Measurements from ENCODE around the gene CHST11.

The CHST11 gene

DNA sequence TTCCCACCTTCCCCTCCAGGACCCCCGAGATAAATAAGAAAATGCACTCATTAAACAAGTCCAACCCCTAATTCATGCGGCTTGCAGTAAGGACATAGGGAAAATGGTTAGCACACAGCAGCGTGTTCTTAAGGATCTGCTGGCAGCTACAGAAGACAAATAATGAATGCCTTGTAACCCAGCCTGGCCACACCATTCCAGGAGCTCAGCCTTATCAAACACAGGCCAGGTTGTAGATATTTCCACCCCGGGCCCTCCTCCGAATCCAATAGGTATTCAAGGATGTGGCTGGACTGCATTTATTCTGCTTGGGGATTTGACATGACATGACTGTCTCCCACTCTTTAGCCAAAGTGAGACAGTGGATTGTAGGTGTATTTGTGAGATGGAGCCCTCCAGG is 256.2 kb downstream of the CHST11 start:
- no peak for ATAC-seq
- peaks cover 36% of the 10 kb centered on the region for H3K4me1 Mint-ChIP-seq

GRCh38 chr12:104713444-104713843 is 256.7 kb downstream of the CHST11 start:
- no peaks in the 10 kb centered on the region for H3K27me3 Mint-ChIP-seq
- no peaks in the 10 kb centered on the region for H3K9me3 Mint-ChIP-seq
- no peak for ATAC-seq
- peaks cover 40% of the 10 kb centered on the region for H3K4me1 Mint-ChIP-seq
- H3K36me3 Mint-ChIP-seq: peaks cover 31% of the 10 kb centered on the region
- no peak overlapping the region for H3K4me3 Mint-ChIP-seq
- no peak overlapping the region for H3K27ac Mint-ChIP-seq

More for the DNA sequence above, 256.2 kb downstream of the CHST11 start:
- H3K36me3 Mint-ChIP-seq: peaks cover 32% of the 10 kb centered on the region
- H3K27me3 Mint-ChIP-seq: no peaks in the 10 kb centered on the region
- H3K9me3 Mint-ChIP-seq: no peaks in the 10 kb centered on the region
- H3K27ac Mint-ChIP-seq: no peak overlapping the region
- no peak overlapping the region for H3K4me3 Mint-ChIP-seq

DNA sequence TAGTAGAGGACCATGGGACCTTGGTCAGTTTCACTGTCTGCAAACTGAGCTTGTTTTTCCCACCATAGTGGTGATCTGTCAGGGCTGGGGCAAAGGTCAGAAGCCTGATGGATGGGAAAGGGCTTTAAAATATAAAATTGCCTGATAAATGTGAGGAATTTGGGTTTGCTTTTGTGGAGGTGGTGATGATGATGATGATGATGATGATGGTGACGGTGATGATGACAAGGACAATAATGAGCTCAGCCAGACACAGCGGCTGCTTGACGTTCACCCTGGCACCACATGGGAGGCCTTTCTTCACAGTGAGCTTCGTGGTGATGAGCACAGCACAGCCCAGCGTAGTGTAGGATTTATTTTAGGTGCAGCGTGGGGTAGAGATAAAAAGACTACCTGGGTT is 257.6 kb downstream of the CHST11 start:
- Mint-ChIP-seq H3K27me3 (no peaks in the 10 kb centered on the region), H3K9me3 (no peaks in the 10 kb centered on the region), H3K4me1 (peaks cover 40% of the 10 kb centered on the region), H3K4me3 (no peak overlapping the region), H3K36me3 (peaks cover 21% of the 10 kb centered on the region), H3K27ac (no peak overlapping the region)
- no peak for ATAC-seq

GRCh38 chr12:104716172-104716571 is 259.4 kb downstream of the CHST11 start:
- Mint-ChIP-seq H3K27ac (no peak overlapping the region), H3K4me1 (peaks cover 50% of the 10 kb centered on the region), H3K9me3 (no peaks in the 10 kb centered on the region), H3K4me3 (no peak overlapping the region), H3K27me3 (no peaks in the 10 kb centered on the region), H3K36me3 (peaks cover 28% of the 10 kb centered on the region)
- no peak for ATAC-seq

DNA sequence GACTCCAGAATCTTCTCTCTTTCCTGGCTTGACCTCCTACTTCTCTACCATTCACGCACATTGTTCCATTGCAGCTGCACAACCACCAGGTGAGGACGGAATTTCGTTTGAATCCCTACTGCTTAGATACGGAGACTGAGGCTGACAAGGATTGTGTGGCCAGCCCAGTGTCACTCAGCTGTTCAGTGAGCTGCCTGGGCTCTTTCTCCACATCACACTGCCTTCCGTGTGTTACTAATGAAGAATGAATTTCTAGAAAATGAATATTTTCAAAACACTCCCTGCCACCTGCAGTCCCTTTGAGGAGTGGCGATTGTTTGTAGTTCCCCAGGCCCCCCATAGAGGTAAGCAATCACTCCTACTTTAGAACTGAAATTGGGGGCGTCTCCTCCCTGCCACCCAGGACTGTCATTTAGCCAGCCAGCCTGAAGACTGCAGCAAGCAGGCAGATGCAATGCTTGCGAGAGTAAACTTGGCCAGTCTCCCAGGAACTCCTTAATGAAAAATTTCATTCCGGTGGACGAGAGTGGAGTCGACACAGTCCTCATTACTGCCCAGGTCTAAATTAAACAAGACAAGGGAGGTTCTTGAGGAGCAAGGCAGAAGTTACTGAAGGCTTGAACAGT is 261.7 kb downstream of the CHST11 start:
- no peak for ATAC-seq
- Mint-ChIP-seq H3K4me1 (peaks cover 70% of the 10 kb centered on the region), H3K4me3 (no peak overlapping the region), H3K9me3 (no peaks in the 10 kb centered on the region), H3K27ac (peak overlapping the region; percentile 26), H3K27me3 (no peaks in the 10 kb centered on the region), H3K36me3 (peaks cover 26% of the 10 kb centered on the region)

DNA sequence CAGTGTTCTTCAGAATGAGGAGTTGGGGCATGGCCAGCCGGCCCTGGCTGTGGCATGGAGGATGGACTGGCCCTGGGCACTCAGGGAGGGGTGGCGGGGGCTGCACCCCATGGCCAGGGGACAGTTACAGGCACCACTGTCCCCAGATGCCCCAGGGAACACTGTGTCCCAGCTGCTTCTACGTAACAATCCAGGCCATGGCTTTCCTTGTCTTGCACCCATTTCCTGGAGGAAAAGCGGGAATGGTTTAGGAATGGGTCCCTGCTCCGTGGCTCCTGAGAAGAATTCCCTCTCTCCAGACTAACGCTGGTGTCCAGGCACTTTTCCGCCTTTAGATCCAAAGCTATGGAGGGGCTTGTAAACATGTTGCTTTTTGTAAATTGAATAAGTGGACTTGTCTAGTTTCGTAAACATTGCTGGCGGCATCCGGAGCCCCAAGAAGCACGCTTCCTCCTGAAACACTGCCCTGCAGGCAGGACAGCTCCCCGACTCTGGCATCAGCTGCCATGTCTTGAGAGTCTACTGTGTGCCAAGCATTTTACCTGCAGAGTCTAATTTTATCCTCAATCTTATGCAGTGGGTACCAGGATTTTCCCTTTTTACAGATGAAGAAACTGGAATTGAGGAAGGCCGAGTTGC is 263.1 kb downstream of the CHST11 start:
- Mint-ChIP-seq H3K9me3 (no peaks in the 10 kb centered on the region), H3K27ac (peak overlapping the region; percentile 86), H3K27me3 (no peaks in the 10 kb centered on the region), H3K4me1 (peaks cover 69% of the 10 kb centered on the region), H3K4me3 (peak overlapping the region; percentile 71), H3K36me3 (peaks cover 18% of the 10 kb centered on the region)
- ATAC-seq: peak; percentile 9

DNA sequence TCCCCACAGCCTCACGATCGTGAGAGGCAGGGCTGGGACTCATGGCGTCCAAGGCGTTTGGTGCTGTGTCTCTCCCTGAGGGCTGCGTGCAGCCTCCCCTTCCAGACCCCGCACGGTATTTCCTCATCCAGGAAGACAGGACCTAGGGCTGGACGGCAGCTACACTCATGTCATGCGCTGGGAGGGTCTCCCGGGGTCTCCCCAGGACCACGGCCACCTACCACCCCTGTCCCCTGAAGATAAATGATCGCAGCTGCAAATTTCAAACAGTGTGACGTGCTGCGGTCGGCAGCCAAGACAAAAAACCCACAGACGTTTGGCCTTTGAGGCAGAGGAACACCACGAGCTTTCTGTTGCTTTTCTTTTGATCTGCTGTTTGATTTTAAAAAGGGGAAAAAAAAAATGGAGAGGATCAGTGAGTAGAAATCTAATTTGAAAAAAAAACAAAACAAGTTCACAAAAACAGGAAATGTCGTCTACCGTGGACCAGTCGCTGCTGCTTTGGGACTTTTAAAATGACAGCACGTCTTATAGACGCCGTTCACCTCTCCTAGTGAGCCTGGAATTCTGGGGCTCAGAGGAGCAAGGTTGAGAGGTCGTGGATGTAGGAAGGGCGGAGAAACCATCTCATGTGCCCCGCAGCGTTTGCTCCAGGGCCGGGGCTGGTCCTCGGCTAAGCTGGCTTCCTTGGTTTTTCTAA is 263.7 kb downstream of the CHST11 start:
- peak; percentile 74 for ATAC-seq
- no peaks in the 10 kb centered on the region for H3K9me3 Mint-ChIP-seq
- peak overlapping the region; percentile 71 for H3K4me3 Mint-ChIP-seq
- peaks cover 67% of the 10 kb centered on the region for H3K4me1 Mint-ChIP-seq
- no peaks in the 10 kb centered on the region for H3K27me3 Mint-ChIP-seq
- peak overlapping the region; percentile 86 for H3K27ac Mint-ChIP-seq
- H3K36me3 Mint-ChIP-seq: peaks cover 18% of the 10 kb centered on the region

GRCh38 chr12:104721039-104721405 is 264.3 kb downstream of the CHST11 start:
- Mint-ChIP-seq H3K4me1 (peaks cover 62% of the 10 kb centered on the region), H3K27me3 (no peaks in the 10 kb centered on the region), H3K27ac (peak overlapping the region; percentile 86), H3K4me3 (peak overlapping the region; percentile 63), H3K36me3 (peaks cover 24% of the 10 kb centered on the region), H3K9me3 (no peaks in the 10 kb centered on the region)
- no peak for ATAC-seq

DNA sequence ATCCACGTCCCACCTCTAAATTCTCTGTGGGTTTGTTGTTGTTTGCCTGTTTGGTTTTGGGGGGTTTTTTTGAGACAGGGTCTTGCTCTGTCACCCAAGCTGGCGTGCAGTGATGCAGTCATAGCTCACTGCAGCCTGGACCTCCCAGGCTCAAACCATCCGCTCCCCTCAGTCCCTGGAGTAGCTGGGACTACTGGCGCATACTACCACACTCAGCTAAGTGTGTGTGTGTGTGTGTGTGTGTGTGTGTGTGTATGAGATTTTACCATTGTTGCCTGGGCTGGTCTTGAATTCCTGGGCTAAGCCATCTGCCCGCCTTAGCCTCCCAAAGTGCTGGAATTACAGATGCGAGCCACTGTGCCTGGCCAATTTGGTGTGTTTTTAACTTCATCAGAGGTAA is 265.2 kb downstream of the CHST11 start:
- no peak overlapping the region for H3K4me3 Mint-ChIP-seq
- ATAC-seq: no peak
- H3K27me3 Mint-ChIP-seq: no peaks in the 10 kb centered on the region

GRCh38 chr12:104722601-104723534 is 266.1 kb downstream of the CHST11 start:
- Mint-ChIP-seq H3K27ac (peak overlapping the region; percentile 49), H3K4me3 (no peak overlapping the region), H3K4me1 (peaks cover 68% of the 10 kb centered on the region), H3K27me3 (no peaks in the 10 kb centered on the region), H3K36me3 (peaks cover 25% of the 10 kb centered on the region), H3K9me3 (no peaks in the 10 kb centered on the region)
- ATAC-seq: peak; percentile 60

More for the DNA sequence above, 265.2 kb downstream of the CHST11 start:
- peaks cover 25% of the 10 kb centered on the region for H3K36me3 Mint-ChIP-seq
- H3K9me3 Mint-ChIP-seq: no peaks in the 10 kb centered on the region
- H3K27ac Mint-ChIP-seq: no peak overlapping the region
- peaks cover 60% of the 10 kb centered on the region for H3K4me1 Mint-ChIP-seq

GRCh38 chr12:104723895-104724294 is 267.1 kb downstream of the CHST11 start:
- Mint-ChIP-seq H3K9me3 (no peaks in the 10 kb centered on the region), H3K27ac (peak overlapping the region; percentile 29), H3K4me3 (no peak overlapping the region), H3K27me3 (no peaks in the 10 kb centered on the region), H3K4me1 (peaks cover 64% of the 10 kb centered on the region), H3K36me3 (peaks cover 25% of the 10 kb centered on the region)
- ATAC-seq: no peak

- Mint-ChIP-seq H3K27ac (no peak overlapping the region), H3K4me3 (no peak overlapping the region), H3K36me3 (peaks cover 34% of the 10 kb centered on the region), H3K27me3 (no peaks in the 10 kb centered on the region), H3K9me3 (no peaks in the 10 kb centered on the region), H3K4me1 (peaks cover 58% of the 10 kb centered on the region)
- ATAC-seq: no peak
Observed at GRCh38 chr12:104724992-104725585, 268.3 kb downstream of the CHST11 start.

DNA sequence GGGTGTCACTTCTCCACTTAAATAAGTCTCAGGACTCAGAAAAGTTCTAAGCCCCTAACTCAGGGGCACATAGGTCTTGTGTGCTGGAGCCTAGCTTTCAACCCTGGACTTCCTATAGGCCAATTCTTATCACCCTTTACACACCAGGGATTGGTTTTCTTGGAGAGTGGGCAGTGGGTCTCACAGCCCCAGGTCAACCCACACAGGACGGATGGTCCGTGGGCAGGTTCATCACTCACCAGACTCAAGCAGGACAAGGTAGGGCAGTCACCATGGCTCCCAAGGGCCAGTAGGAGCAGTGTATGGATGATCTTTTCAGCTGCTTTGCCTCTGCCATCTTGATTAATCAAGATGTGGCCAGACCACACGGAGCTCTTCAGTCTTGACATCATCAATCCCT is 268.9 kb downstream of the CHST11 start:
- H3K4me3 Mint-ChIP-seq: no peak overlapping the region
- H3K27me3 Mint-ChIP-seq: no peaks in the 10 kb centered on the region
- no peaks in the 10 kb centered on the region for H3K9me3 Mint-ChIP-seq
- no peak for ATAC-seq
- peak overlapping the region; percentile 29 for H3K27ac Mint-ChIP-seq
- H3K36me3 Mint-ChIP-seq: peaks cover 34% of the 10 kb centered on the region
- peaks cover 53% of the 10 kb centered on the region for H3K4me1 Mint-ChIP-seq

GRCh38 chr12:104727726-104728465 is 271.1 kb downstream of the CHST11 start:
- H3K36me3 Mint-ChIP-seq: peaks cover 24% of the 10 kb centered on the region
- peak overlapping the region; percentile 15 for H3K27ac Mint-ChIP-seq
- H3K4me1 Mint-ChIP-seq: peaks cover 45% of the 10 kb centered on the region
- H3K27me3 Mint-ChIP-seq: no peaks in the 10 kb centered on the region
- H3K9me3 Mint-ChIP-seq: no peaks in the 10 kb centered on the region
- no peak for ATAC-seq
- H3K4me3 Mint-ChIP-seq: no peak overlapping the region
